Liver (tissue), 3 donors: ENCODE results near the gene UBE2K.

Experiments used
- FOXA1 ChIP-seq: IDR thresholded peaks from 2 replicates; pipeline ENCODE4 v1.6.1; 2016; ENCODE audit warnings: antibody characterized with exemption
- GABPA ChIP-seq, 2 donors: IDR thresholded peaks in 1 of 2; conservative IDR thresholded peaks in 1 of 2; 2 replicates each; pipeline ENCODE4 v1.6.1; 2016; ENCODE audit warnings: antibody characterized with exemption in 2 of 2, mild to moderate bottlenecking in 1 of 2, moderate library complexity in 1 of 2
- HNF4A ChIP-seq, 2 donors: conservative IDR thresholded peaks; 2 replicates each; pipeline ENCODE4 v1.6.1; 2016; ENCODE audit warnings: antibody characterized with exemption in 2 of 2, mild to moderate bottlenecking in 2 of 2
- JUND ChIP-seq, 2 donors: IDR thresholded peaks; 2 replicates each; pipeline ENCODE4 v1.6.1; 2016; ENCODE audit warnings: antibody characterized with exemption in 2 of 2
- RAD21 ChIP-seq, 2 donors: IDR thresholded peaks; 2 replicates each; pipeline ENCODE4 v1.6.1; 2016; ENCODE audit warnings: antibody characterized with exemption in 2 of 2, mild to moderate bottlenecking in 2 of 2
- SP1 ChIP-seq: IDR thresholded peaks from 2 replicates; pipeline ENCODE4 v1.6.1; 2018; ENCODE audit warnings: antibody characterized with exemption, mild to moderate bottlenecking
- TAF1 ChIP-seq: conservative IDR thresholded peaks from 2 replicates; pipeline ENCODE4 v1.6.1; 2016; ENCODE audit warnings: antibody characterized with exemption, mild to moderate bottlenecking
- YY1 ChIP-seq: IDR thresholded peaks from 2 replicates; pipeline ENCODE4 v1.6.1; 2016; ENCODE audit warnings: antibody characterized with exemption, mild to moderate bottlenecking
- TF ChIP-seq, protein P1 (sequence below): fragments of 150-350 bp; IDR thresholded peaks from 2 replicates; pipeline ENCODE4 v1.5.1; 2017; ENCODE audit warnings: improper control_type of control experiment, low read depth, low read length; ENCODE audit not compliant: missing input control
- TF ChIP-seq, protein P2 (sequence below): IDR thresholded peaks from 2 replicates; pipeline ENCODE4 v1.6.1; 2016; ENCODE audit warnings: antibody characterized with exemption
- TF ChIP-seq, protein P3 (sequence below): IDR thresholded peaks from 2 replicates; pipeline ENCODE4 v1.6.1; 2016; ENCODE audit warnings: antibody characterized with exemption, mild to moderate bottlenecking
- donor health status: healthy.
- donor health status: healthy.

DNA sequence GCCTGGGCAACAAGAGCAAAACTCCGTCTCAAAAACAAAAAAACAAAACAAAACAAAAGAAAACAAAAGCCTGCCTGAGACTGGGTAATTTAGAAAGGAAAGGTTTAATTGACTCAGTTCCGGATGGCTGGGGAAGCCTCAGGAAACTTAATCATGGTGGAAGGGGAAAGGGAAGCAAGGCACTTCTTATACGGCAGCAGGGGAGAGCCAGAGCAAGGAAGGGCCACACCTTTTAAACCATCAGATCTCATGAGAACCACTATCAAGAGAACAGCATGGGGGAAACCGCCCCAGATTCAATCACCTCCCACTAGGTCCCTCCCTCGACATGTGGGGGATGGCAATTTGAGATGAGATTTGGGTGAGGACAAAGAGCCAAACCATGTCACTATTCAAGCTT, 122.2 kb downstream of the UBE2K start:
- TF ChIP-seq, protein P1, sequence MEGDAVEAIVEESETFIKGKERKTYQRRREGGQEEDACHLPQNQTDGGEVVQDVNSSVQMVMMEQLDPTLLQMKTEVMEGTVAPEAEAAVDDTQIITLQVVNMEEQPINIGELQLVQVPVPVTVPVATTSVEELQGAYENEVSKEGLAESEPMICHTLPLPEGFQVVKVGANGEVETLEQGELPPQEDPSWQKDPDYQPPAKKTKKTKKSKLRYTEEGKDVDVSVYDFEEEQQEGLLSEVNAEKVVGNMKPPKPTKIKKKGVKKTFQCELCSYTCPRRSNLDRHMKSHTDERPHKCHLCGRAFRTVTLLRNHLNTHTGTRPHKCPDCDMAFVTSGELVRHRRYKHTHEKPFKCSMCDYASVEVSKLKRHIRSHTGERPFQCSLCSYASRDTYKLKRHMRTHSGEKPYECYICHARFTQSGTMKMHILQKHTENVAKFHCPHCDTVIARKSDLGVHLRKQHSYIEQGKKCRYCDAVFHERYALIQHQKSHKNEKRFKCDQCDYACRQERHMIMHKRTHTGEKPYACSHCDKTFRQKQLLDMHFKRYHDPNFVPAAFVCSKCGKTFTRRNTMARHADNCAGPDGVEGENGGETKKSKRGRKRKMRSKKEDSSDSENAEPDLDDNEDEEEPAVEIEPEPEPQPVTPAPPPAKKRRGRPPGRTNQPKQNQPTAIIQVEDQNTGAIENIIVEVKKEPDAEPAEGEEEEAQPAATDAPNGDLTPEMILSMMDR = no peak
- TF ChIP-seq, protein P2, sequence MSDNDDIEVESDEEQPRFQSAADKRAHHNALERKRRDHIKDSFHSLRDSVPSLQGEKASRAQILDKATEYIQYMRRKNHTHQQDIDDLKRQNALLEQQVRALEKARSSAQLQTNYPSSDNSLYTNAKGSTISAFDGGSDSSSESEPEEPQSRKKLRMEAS = no peak
- TF ChIP-seq, protein P3, sequence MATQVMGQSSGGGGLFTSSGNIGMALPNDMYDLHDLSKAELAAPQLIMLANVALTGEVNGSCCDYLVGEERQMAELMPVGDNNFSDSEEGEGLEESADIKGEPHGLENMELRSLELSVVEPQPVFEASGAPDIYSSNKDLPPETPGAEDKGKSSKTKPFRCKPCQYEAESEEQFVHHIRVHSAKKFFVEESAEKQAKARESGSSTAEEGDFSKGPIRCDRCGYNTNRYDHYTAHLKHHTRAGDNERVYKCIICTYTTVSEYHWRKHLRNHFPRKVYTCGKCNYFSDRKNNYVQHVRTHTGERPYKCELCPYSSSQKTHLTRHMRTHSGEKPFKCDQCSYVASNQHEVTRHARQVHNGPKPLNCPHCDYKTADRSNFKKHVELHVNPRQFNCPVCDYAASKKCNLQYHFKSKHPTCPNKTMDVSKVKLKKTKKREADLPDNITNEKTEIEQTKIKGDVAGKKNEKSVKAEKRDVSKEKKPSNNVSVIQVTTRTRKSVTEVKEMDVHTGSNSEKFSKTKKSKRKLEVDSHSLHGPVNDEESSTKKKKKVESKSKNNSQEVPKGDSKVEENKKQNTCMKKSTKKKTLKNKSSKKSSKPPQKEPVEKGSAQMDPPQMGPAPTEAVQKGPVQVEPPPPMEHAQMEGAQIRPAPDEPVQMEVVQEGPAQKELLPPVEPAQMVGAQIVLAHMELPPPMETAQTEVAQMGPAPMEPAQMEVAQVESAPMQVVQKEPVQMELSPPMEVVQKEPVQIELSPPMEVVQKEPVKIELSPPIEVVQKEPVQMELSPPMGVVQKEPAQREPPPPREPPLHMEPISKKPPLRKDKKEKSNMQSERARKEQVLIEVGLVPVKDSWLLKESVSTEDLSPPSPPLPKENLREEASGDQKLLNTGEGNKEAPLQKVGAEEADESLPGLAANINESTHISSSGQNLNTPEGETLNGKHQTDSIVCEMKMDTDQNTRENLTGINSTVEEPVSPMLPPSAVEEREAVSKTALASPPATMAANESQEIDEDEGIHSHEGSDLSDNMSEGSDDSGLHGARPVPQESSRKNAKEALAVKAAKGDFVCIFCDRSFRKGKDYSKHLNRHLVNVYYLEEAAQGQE = no peak
- TF ChIP-seq JUND (IDR thresholded peaks at IDR 0.05) (no peak), SP1 (no peak), TAF1 (no peak), RAD21 (IDR thresholded peaks at IDR 0.05) (no peak), FOXA1 (no peak), YY1 (no peak), HNF4A (conservative IDR thresholded peaks at IDR 0.05) (no peak), GABPA (IDR thresholded peaks at IDR 0.05 in 1 of 2, conservative IDR thresholded peaks at IDR 0.05 in 1 of 2) (no peak)
